Kidney (tissue), 14 donors: ENCODE results near the gene COL6A5. TPM values are rescaled to one million over a fixed set of nuclear protein-coding genes. Genes with fewer than 3 reads are reported as not detected.

Experiments
- DNase-seq, 5 donors: peaks; one replicate each; pipeline ENCODE4 v3.0.0-alpha.2; 2013 to 2020
- FAIRE-seq: peaks from 2 replicates; lab custom pipeline; 2012; peaks lifted over from hg19 to GRCh38; lab: Jason Lieb, UNC
- H3K27ac ChIP-seq, 2 donors: one replicate each; pipeline ENCODE4 v1.7.0; 2013; ENCODE audit warnings: low read depth in 2 of 2, low read length in 2 of 2, inconsistent platforms in 1 of 2
- H3K27me3 ChIP-seq: one replicate; pipeline ENCODE4 v1.7.1; 2013; ENCODE audit warnings: low read length, inconsistent platforms; ENCODE audit not compliant: control insufficient read depth, insufficient read depth
- H3K36me3 ChIP-seq, 3 donors: one replicate each; pipeline versions ENCODE4 v1.7.0 to v1.7.1; 2013; ENCODE audit warnings: low read length in 3 of 3, control low read depth in 1 of 3, inconsistent platforms in 1 of 3; ENCODE audit not compliant: insufficient read depth in 3 of 3, control insufficient read depth in 2 of 3
- H3K4me1 ChIP-seq, 3 donors: one replicate each; pipeline versions ENCODE4 v1.7.0 to v1.7.1; 2013; ENCODE audit warnings: low read length in 3 of 3, inconsistent platforms in 1 of 3, low read depth in 1 of 3; ENCODE audit not compliant: control insufficient read depth in 2 of 3, insufficient read depth in 2 of 3
- H3K4me3 ChIP-seq, 3 donors: one replicate each; pipeline versions ENCODE4 v1.7.0 to v1.8.1; 2013; ENCODE audit warnings: low read length in 3 of 3, control low read depth in 1 of 3, inconsistent platforms in 1 of 3
- H3K9ac ChIP-seq, 3 donors: one replicate each; pipeline versions ENCODE4 v1.7.0 to v1.7.1; 2013; ENCODE audit warnings: low read length in 3 of 3, control low read depth in 1 of 3, inconsistent platforms in 1 of 3
- H3K9me3 ChIP-seq, 3 donors: one replicate each; pipeline versions ENCODE4 v1.7.0 to v1.7.1; 2013; ENCODE audit warnings: low read length in 3 of 3, control low read depth in 1 of 3, inconsistent platforms in 1 of 3; ENCODE audit not compliant: control insufficient read depth in 2 of 3, insufficient read depth in 1 of 3
- intact Hi-C: fragments of 100-400 bp; cut with DNase I; formaldehyde crosslinking; loops from one replicate; pipeline ENCODE4 v1.11.1; 2022
- polyA plus RNA-seq: library from polyadenylated mRNA; stranded (reverse); fragments of 350-450 nt; fragmentation: Illumina TruSeq; extraction: RNeasy Lipid Tissue Mini Kit (QIAGEN cat#74804); gene quantifications from one replicate; pipeline ENCODE4 v1.2.3, GENCODE V29; 2014; ENCODE audit warnings: low read depth, low replicate concordance; ENCODE audit not compliant: insufficient read depth
- total RNA-seq: library from RNA; stranded (reverse); fragmentation: NEBNext Ultra II Directional; extraction: Animal tissue kit (Norgen Biotek cat#: 25700); gene quantifications from one replicate; pipeline ENCODE4 v1.2.1, GENCODE V29; 2021
- TF ChIP-seq, protein P1 (sequence below): IDR thresholded peaks from 3 replicates; pipeline ENCODE4 v1.5.1; 2012; ENCODE audit warnings: mild to moderate bottlenecking, moderate library complexity, borderline replicate concordance; ENCODE audit not compliant: insufficient read depth; ENCODE audit errors: extremely low read depth
- donor health status: control.
- donor health status: control.
- donor health status: control.
- donor health status: control.
- donor health status: control.
- donor health status: DM: yes; HTN: yes; CAD: no.
- donor health status: Normal renal cell carcinoma (clear cell type).

The COL6A5 gene
- total and polyA plus RNA-seq, 2 donors from 2014 or later, result 0.41 TPM; not detected in 1

DNA sequence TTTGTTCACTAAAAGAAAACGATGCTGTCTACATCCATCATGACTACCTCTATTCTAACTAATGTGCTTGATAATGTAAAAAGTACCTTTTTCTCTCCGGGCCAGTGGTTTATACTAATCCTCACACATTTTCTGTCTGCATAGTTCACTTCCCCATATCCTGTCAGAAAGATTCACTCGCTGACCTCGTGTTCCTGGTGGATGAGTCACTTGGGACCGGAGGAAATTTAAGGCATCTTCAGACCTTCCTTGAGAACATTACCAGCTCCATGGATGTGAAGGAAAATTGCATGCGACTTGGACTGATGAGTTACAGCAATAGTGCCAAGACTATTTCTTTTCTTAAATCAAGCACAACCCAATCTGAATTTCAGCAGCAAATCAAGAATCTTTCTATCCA, 33.8 kb downstream of the COL6A5 start:
- TF ChIP-seq, protein P1, sequence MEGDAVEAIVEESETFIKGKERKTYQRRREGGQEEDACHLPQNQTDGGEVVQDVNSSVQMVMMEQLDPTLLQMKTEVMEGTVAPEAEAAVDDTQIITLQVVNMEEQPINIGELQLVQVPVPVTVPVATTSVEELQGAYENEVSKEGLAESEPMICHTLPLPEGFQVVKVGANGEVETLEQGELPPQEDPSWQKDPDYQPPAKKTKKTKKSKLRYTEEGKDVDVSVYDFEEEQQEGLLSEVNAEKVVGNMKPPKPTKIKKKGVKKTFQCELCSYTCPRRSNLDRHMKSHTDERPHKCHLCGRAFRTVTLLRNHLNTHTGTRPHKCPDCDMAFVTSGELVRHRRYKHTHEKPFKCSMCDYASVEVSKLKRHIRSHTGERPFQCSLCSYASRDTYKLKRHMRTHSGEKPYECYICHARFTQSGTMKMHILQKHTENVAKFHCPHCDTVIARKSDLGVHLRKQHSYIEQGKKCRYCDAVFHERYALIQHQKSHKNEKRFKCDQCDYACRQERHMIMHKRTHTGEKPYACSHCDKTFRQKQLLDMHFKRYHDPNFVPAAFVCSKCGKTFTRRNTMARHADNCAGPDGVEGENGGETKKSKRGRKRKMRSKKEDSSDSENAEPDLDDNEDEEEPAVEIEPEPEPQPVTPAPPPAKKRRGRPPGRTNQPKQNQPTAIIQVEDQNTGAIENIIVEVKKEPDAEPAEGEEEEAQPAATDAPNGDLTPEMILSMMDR, result no peak
- Histone ChIP-seq H3K36me3 (no peaks in the 10 kb centered on the region), H3K27me3 (no peaks in the 10 kb centered on the region), H3K9me3 (no peaks in the 10 kb centered on the region), H3K4me3 (no peak overlapping the region), H3K9ac (no peak overlapping the region), H3K4me1 (no peaks in the 10 kb centered on the region), H3K27ac (no peak overlapping the region)
- intact Hi-C loops, result no loop called here
- DNase-seq (no peak), FAIRE-seq (no peak)

DNA sequence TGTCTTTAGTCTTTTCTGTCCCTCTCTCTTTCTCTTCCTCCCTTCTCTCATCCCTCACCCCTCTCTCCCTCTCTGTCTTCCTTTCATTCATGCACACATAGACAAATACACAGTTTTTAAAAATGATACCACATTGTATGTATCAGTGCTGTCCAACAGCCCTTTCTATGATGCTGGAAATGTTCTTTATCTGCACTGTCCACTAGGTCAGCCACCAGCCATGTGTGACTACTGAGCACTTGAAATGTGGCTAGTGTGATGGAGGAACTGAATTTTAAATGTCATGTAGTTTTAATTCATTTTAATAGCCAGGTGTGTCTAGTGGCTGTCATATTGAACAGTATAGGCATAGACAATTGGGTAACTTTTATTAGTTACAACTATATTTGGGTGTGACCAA, 34.9 kb downstream of the COL6A5 start:
- Histone ChIP-seq H3K4me3 (no peak overlapping the region), H3K9me3 (no peaks in the 10 kb centered on the region), H3K9ac (no peak overlapping the region), H3K36me3 (no peaks in the 10 kb centered on the region), H3K27me3 (no peaks in the 10 kb centered on the region), H3K4me1 (no peaks in the 10 kb centered on the region), H3K27ac (no peak overlapping the region)
- DNase-seq (no peak), FAIRE-seq (no peak)
- intact Hi-C loops, result no loop called here
- TF ChIP-seq, protein P1, result no peak

DNA sequence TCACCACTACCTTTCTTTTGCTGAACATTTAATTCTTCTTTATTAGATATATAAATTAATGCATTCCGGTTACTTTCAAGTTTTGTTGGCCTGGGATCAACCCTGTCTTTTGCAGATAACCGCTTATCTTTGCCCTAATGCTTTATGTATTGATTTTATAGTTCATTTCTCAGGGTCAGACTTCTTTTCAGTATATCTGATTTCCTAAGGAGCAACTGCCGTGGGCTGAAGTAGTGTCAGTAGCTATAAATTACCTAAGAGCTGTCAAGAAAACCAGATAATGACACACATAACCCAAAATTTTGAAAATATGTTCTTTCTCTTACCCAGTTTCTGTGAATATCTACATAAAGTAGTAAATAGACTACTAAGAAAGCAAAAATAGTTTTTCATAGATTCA, 38.0 kb downstream of the COL6A5 start:
- Histone ChIP-seq H3K4me1 (no peaks in the 10 kb centered on the region), H3K9me3 (no peaks in the 10 kb centered on the region), H3K36me3 (no peaks in the 10 kb centered on the region), H3K9ac (no peak overlapping the region), H3K27ac (no peak overlapping the region), H3K4me3 (no peak overlapping the region), H3K27me3 (no peaks in the 10 kb centered on the region)
- intact Hi-C loops, result no loop called here
- DNase-seq, result no peak
- TF ChIP-seq, protein P1, result no peak
- FAIRE-seq, result no peak

DNA sequence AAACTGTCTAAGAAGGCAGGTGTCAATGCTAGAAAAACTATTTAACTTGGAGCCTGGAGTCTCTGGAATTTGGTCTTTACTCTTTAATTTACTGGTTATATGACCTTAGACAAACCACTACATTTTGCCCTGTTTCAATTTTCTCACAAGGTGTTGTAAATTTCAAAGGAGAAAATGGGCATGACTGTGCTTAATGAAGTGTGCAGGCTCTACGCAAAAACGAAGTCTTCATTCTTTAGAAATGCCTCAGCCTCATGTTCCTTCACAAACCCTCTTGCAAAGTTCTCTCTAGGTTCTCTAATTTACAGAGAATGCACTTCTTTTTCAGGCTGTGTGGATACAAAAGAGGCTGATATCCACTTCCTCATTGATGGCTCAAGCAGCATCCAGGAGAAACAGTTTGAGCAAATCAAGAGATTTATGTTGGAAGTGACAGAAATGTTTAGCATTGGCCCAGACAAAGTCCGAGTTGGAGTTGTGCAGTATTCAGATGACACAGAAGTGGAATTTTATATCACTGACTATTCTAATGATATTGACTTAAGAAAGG, 39.1 kb downstream of the COL6A5 start:
- intact Hi-C loops, result no loop called here
- peak in 2 of 5 donors; percentile 37 to 44 for DNase-seq
- no peaks in the 10 kb centered on the region for H3K9me3 ChIP-seq
- no peaks in the 10 kb centered on the region for H3K4me1 ChIP-seq
- H3K27me3 ChIP-seq, result no peaks in the 10 kb centered on the region
- H3K27ac ChIP-seq, result no peak overlapping the region
- no peaks in the 10 kb centered on the region for H3K36me3 ChIP-seq
- H3K9ac ChIP-seq, result no peak overlapping the region
- FAIRE-seq, result no peak
- H3K4me3 ChIP-seq, result no peak overlapping the region
- TF ChIP-seq, protein P1, result no peak
